HG03196 (cell line): Measurements from ENCODE around the gene MICU1.
"Not testable (repeated sequence)": the region's sequence is repeated elsewhere in the genome, so short reads cannot be mapped to it uniquely, and the experiment has no call there.

Source experiments
- ATAC-seq: cut with Tn5 transposase; IDR thresholded peaks from one replicate; pipeline ENCODE4 v1.9.1; 2021; ENCODE audit not compliant: unreplicated experiment

MICU1 gene

DNA sequence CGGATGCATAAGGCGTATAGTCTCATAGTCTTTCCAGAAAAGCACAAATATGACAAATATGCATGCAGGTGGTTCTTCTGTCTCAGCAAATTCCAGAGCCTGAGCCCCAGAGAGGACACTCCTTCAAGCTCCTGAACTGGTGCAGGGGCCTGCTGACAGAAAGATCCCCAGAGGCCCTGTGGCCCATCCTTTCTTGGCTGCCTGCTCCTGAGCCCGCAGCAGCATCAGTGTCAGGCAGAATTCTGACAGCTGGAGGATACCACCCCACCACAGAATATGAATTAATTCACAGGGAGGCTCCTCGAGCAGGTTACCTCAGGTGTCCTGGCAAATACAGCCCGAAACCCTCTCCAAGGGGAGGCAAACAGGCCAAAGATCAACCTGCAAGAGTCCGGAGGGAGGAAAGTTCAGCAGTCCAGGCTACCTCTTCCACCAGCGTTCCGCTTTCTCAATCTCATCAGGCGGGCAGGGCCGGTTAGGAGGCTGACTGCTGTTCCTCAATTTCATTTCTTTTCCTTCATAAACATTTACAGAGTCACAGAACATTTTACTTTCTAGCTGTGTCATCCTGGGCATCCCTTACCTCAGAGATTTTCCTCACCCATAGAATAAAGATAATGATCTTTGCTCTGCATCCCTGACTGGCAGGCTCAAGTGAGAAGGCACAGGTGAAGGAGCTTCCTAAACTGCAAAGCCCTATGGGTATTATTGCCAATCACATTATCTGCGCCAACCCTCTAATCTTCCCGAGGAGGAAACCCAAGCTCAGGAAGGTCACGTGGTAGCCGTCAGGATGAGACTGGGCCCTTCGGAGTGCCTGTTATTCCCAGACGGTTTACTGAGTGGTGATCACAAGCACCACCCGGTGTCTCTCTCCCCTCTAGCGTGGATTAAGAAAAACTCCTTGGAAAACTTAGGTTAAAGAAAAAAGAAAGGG lies 272.6 kb downstream of the MICU1 start:
- no peak for ATAC-seq

- ATAC-seq: no peak
Observed at GRCh38 chr10:72351479-72351878, 274.4 kb downstream of the MICU1 start.

DNA sequence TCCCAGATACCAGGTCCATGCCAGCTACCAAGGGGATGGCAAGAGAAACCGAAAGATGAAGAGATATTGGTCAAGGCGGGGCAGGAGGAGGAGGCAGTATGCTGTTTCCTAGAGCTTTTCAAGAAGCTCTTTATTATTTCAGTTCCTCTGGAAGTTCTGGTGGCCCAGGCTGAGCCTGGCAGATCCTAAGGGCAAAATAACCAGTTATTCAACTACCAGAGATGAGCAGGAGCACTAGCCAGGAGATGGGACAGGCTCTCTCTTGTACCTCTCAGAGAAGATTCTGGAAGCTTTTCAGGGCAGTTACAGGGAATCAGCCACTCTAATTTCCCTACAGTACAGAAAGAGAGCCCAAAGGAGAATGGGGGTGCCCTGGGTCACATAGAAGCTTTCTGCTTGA lies 276.4 kb downstream of the MICU1 start:
- no peak for ATAC-seq

DNA sequence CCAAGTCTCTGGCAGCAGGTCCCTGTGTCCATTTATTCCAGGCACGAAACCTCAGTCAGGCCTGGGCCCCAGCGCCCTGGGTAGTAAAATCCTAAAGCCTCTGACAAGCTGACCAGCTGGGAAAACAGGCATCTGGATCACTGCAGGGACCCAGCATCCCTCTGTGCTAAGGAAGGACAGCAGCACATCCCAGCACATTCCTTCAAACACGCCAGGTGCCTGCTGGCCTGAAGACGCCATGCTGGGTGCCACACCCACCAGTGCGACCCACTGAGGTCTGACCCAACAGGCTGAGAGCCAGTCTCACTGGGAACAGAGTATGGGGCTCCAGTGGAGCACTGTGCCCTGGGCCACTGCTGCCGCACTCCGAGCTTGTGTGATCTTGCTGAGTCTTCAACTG lies 277.6 kb downstream of the MICU1 start:
- ATAC-seq: no peak

DNA sequence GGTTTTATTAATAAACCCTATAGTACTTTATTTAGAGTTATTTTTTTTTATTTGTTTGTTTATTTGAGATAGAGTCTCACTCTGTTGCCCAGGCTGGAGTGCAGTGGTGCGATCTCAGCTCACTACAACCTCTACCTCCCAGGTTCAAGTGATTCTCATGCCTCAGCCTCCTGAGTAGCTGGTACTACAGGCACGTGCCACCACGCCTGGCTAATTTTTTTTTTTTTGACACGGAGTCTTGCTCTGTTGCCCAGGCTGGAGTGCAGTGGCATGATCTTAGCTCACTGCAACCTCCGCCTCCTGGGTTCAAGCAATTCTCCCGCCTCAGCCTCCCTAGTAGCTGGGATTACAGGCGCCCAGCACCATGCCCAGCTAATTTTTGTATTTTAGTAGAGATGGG lies 279.8 kb downstream of the MICU1 start:
- ATAC-seq: not testable (repeated sequence)

GRCh38 chr10:72344932-72345331 lies 280.9 kb downstream of the MICU1 start:
- ATAC-seq: no peak

- ATAC-seq: no peak
Observed at GRCh38 chr10:72342911-72343310, 283.0 kb downstream of the MICU1 start.

- no peak for ATAC-seq
Observed at GRCh38 chr10:72340510-72341261, 285.2 kb downstream of the MICU1 start.

- no peak for ATAC-seq
Observed at GRCh38 chr10:72338180-72338579, 287.7 kb downstream of the MICU1 start.

- no peak for ATAC-seq
Observed at GRCh38 chr10:72337722-72338121, 288.2 kb downstream of the MICU1 start.

GRCh38 chr10:72337039-72337629 lies 288.7 kb downstream of the MICU1 start:
- ATAC-seq: no peak

DNA sequence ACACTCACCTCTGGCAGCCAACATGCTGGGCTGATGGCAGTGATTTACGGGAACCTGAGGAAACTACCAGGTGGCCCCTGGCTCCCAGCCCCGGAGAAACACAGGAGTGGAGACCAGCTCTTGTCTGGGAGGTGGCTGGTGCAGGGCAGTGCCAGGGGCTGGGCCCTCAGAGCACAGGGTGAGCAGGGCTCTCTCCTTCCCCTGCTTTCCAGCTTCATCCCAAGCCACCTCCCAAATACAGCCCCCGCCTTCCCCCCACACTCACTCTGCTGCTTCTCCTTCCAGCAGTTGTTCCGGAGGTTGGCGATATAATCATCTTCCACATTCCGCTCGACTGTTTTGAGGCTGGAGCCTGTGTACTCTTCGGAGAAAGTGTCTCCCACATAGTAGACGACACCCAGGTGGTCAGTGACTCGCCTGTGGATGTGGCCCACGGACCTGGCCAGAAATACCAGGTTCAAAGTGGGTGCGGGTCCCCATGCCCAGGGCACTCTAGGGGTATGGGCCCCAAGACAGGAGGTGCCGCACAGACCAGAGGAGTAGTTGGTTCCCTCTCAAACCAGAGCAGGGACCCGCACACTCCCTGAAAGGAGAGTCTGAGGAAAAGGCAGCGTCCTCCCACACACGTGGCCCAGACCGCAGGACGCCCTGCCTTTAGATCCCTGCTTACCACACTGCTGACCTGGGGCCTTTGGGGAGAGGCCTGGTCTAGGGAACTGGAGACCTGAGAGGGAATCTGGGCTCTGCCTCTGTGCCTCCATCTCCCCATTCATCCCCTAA lies 289.4 kb downstream of the MICU1 start:
- no peak for ATAC-seq

DNA sequence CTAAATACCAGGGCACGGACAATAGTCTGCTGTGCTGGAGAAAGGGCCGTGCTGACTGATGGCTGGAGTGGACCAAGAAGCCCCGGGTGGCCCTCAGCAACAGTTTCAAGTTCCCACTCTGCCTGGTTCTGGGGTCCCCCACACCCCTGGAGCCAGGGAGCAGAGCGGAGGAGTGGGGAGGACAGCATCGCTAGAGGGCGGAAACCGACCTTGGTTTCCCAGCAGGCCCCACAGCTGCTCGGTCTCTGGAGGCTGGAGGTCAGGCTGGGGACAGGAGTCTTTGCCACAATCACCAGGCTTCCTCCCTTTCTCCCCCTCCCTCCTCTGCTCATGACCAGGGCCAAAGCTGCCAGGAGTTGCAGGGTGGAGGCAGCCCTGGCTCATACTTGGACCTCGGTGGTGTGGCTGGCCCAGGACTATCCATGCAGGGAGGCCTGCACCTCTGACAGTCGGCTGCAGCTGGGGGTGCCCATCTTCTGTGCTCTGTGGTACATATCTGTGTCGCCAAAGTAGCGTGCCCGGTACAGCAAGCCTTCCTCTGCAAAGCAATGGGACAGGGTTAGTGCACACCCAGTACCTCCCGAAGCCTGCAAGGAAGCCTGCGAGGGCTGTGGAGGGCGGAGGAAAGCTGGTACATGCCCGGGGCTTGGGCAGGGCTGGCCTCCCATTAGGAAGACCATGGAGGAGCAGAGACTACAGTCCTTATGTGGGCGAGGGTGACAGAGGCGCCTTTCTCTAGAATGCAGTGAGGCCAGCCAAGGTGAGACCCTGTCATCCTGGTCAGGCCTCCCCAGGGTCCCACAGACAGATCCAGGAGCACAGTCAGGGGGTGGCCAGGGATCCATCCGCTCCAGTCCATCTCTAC lies 290.3 kb downstream of the MICU1 start:
- peak; percentile 37 for ATAC-seq

DNA sequence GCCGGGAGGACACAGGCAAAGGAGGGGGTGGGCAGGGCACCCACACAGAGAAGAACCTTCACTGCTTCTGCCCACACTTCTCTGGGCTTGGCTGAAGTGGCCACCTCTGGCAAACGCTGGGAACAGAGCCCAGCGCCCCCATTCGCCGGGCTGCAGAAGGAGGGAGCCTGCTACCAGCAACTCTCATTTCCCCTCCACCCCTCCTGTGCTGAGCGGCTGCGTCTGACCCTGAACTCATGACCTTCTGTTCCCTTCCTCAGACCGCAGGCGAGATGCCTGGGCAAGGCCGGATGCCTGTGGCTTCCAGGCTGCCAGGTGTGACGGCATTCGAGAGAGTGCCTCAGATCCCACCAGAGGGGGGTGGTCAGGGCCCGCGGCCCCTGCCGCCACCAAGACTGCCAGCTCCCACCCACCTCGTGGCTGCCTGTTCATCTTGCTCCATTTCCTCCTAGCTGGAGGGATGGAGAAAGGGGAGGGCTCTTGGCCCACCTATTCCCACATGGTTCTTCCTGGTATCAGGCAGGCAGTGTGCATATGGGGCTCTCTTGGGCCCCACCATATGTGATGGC lies 291.0 kb downstream of the MICU1 start:
- ATAC-seq: peak; percentile 45

DNA sequence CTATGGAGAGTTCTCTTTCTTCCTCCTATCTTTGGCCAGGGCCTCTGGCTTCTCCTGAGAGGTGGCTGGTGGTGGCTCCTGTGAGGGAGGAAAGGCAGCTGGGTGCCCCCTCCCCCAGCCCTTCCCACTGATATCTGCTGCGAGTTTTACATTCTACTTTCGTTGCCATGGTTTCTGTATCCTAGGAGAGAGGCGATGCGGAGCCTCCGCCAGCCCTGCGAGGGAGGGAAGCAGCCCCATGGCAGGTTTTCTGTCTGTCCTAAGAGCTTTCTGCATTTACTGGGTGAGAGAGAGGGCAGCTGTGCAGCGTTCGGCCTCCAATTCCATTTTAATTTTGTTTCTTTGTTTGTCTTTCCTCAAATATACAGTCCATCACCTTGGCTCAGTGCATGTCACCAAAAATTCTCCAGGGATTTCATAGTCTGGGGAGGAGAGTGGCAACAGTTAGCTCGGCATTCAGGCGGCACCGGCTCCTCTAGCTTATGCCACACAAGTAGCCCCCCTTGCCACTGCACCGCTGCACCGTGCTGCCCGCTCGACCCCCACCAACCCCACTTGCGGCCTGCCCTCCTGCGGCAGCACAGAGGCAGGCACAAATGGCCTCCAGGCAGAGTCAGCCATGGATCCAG lies 291.6 kb downstream of the MICU1 start:
- ATAC-seq: peak; percentile 4

DNA sequence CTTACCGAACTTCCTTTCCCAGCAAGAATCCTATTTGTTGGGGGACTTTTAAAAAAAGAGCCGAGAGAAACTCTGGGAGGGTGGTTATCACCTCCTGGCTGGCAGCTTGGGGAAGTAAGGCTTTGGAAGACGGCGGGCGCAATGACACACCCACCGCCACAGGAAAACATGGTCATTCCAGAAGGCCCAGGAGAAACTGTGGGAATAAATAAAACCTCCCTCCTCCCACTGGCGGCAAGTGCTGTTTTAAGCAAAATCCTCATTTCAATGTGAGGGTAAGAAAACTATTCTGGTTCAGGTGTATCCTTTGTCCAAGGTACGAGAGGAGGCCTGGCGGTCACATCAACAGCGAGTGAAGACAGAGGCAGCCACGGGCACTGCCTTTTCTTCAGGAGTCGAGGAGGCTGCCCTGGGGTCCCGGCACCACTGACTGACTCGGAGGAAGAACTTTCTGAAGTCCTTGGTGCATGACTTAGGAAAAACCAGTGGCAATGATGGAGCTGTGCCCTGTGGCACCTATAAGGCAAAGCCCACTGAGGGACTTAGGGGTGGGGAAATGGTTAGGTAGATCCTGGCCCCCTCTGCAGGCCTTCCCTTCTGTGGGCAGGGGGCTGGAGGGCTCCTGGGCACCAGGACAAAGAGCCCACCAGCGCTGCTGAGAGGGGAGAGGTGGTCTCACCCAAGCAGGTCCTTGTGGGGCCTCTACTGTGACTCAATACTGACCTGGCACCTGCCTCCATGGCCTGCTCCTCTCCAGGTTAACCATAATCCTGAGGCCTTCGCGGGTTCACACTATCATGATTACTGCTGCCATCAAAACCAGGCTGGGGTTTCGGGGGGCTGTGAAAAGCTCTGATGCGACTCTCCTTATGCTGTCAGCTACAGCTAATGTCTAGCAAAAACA lies 292.5 kb downstream of the MICU1 start:
- no peak for ATAC-seq

DNA sequence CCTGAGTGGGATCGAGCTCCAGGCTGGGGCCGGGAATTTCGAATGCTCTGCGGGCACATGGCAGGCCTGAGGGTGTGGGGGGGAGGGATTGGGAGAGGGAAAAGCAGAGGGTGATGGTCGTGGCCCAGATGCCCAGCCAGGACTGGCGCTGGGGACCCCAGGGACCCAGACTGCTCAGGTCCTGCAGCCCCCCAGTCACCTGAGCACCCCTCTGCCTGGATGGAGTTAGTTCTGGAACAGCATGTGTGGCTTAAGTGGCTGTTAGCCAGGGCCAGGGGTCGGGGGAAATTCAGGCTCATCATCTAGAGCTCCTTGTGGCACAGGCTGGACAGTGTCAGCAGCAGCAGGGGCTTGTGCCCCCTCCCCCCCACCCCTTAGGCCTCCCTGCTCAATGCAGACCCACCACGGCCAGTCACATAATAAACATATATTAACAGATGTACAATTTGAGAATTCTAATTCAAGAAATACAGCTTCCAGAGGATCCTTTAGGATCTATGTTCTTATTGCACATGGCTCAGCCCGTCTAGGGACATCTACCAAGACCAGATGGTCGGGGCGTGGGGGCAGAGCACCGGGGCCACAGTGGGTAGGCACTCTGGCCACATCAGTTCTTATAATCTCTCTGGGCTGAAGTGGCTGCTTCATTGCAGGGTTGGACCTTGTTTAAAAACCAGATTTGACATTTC lies 293.3 kb downstream of the MICU1 start:
- ATAC-seq: no peak
